HG03097 (cell line): Measurements from ENCODE around the gene GRK4.
"Not testable (repeated sequence)": the region's sequence is repeated elsewhere in the genome, so short reads cannot be mapped to it uniquely, and the experiment has no call there.

ENCODE experiments used
- ATAC-seq: cut with Tn5 transposase; IDR thresholded peaks from one replicate; pipeline ENCODE4 v1.9.1; 2021; ENCODE audit not compliant: unreplicated experiment, low FRiP score

GRK4 gene

DNA sequence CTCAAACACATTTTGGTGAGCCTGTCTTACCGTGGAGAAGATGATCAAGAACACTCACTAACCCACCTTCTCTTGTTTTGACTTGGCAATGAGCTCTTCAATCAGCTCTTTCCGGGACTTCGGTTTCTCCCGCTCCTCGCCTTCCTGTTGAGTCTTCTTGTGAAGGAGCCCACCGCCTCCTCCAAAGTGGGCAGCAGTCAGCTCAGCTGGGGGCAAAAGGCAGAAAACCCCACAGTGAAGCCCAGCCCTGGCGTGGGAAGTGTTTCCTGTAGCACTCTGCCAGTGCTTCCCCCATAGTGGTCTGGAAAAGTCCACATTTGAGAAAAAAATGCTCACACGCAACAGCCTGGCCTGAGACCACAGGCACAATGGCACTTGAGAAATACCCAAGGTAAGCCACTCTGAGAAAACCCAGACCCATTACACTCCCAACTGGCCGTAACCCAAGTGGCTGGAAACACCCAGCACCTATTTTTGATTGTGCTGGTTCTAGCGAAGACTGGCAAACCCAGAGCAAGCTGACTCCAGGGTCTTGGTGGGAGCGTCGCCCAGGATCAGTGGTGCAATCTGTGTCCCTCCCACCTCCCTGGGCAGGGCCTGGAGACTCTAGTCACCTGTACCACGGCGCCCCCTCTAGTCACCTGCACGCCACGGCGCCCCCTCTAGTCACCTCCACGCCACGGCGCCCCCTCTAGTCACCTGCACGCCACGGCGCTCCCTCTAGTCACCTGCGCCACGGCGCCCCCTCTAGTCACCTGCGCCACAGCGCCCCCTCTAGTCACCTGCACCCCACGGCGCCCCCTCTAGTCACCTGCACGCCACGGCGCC lies 8.8 kb upstream of the GRK4 start:
- ATAC-seq = no peak

DNA sequence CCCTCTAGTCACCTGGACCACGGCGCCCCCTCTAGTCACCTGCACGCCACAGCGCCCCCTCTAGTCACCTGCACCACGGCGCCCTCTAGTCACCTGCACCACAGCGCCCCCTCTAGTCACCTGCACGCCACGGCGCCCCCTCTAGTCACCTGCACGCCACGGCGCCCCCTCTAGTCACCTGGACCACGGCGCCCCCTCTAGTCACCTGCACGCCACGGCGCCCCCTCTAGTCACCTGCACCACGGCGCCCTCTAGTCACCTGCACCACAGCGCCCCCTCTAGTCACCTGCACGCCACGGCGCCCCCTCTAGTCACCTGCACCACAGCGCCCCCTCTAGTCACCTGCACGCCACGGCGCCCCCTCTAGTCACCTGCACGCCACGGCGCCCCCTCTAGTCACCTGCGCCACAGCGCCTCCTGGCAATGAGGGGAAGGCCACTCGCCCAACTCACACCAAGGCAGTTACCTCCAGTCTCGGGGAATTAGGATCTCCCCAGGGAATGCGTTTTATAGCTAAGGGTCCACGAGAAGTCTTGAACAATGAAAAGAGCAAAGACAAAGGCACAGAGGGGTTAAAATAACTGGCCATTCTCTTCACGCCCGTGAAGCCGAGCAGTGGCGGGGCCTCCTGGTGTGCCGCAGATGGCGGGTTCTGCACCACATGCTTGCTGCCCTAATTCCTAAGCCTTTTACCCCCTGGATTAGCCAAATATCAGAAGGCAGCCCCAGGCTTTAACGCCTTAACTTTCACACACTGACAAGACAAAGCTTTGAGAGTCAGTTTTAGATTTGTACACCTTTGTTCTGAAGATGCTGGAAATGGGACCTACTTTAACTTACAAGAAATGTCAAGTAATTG lies 8.0 kb upstream of the GRK4 start:
- ATAC-seq = not testable (repeated sequence)

DNA sequence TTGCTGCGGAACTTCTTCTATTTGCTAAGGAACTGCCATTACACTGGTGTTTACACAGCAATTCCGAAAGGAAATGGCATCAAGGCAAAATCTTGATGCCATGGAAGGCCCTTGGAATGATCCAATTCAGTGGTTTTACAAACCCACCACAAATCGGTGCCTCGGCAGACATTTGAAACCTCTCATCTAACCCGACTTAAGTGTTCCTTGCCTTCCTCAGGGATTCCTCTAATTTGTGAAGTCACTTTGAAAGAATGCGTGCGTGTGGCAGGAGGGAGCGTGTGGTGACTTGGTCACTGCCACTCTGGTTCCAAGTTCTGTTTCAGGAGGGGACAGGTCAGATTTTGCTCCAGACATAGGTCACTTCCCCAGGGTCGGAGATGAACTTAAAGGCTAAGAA lies 4.9 kb upstream of the GRK4 start:
- ATAC-seq = no peak

DNA sequence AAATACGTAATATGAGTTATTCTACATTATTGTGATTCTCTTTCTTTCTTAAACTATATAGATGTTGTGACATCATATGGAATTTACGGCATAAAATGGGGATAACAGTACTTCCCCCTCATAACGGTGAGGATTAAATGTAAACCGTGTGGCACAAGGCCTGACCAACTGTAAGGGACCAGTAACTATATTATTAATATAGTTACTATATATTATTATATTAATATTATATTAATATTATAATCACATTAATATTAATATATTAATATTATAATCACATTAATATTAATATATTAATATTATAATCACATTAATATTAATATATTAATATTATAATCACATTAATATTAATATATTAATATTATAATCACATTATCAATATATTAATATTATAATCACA lies 2.9 kb upstream of the GRK4 start:
- not testable (repeated sequence) for ATAC-seq

DNA sequence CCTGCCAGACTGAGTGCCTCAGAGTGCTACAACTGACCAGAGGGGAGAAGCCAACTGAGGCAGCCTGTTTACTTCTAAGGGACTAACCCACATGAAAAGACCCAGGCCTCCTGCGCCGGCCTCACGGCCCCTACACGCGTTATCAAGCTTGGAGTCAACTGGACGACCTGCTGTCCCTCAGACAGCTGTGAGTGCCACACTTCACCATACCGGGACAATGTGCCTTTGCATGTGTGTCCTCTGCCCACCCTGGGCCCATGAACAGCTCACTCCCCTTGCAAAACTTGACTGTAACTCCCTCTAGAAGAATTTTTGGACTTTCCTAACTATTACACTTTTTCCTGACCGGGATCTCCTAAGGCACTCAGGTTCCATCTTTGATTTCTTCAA lies 2.0 kb upstream of the GRK4 start:
- ATAC-seq = no peak

DNA sequence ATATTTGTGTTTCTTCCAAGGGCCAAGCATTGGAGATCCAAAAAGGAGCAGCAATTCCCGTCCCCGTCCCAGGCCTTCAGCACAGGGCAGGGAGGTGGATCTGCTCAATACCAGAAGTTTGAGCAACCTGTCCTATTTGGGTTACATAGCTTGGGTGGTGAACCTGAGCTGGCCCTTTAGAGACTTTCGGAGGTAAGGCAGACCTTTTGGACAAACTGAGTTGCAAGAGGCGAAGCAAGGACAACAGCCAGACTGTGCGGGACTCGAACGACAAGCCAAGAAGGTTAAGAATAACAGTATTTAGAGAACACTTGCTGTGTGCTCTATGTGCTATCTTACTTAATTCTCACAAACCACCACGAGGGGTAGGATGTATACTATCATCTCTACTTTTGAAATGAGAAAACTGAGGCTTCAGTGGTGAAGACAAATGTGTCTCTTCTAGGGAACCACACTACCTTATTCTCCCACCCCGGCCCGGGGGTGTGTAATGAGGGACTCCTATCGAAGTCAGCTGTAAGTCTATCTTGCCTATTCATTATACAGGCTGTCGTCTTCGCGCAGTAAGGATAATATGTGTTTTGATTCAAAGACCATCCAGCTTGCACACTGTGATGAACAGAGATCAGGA lies 1.4 kb upstream of the GRK4 start:
- ATAC-seq = no peak

DNA sequence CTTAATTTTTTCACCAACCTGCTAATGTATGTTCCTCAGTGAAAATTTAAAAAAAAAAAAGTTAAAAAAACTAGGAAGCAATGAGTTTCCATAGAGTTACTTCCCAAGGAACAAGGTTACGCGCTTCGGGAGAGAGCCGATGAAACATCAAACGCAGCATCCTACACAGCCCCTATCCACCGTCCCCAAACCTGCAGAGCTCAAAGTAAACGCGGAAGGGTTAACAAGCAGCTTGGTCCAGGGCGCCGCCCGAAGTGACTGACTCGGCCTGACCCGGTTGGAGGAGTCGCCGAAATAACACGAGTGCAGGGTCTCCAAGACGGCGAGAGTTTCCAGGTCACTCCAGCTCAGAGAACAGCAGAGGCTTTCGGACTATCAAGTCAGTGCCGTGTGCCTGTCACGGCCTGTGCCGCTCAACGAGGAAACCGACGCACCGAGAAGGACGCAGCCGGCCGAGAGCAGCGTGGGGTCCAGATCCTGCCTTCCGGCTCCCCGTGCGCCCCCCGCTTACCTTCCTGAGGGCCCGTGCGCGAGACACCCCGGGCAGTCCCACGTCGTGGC lies 677 bp upstream of the GRK4 start:
- ATAC-seq = peak; percentile 29

DNA sequence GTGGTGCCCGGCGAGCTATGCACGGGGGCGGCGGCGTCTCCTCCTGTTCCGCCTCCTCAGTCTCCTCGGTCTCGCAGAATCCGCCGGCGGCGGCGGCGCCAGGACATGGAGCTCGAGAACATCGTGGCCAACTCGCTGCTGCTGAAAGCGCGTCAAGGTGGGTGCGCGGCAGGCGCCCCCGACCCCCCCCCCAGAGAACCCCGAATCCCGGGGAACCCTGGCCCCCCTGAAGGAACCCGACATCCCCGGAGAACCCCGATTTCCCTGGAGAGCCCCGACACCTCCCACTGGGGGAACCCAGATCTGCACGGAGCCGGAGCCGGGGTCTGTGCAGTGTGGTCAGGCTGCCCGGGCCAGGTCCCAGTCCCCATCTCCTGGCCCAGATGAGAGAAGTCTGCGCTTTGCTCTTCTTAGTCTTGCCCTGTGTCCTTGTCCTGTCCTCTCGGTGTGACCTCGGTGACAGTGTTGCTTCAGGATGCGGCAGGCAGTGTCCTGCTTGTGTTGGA lies 648 bp downstream of the GRK4 start:
- ATAC-seq = no peak

DNA sequence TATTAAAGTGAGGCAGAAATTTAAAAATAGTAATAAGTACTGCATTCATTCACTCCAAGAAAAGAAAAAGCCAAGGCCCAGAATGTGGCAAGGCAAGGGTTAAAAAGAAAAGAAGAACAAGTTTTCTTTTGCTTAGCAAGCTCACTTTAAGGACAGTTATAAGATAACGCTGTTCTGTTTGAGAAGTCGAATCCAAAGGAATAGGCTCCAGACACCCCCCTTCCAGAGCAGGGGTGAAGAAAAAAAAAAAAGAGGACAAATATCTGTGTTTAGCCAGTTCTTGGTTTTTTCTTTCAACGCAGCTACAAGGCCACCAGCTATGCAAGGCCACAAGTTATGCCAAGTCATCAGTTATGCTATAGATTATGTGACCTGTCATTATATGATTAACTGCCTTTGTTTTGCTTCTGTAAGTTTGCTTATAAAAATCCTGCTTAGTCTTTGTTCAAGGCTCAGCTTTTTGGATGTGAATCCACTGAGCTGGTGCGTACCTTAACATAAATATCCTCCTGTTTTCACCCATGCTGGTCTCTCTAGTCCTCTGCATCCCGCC lies 1.4 kb downstream of the GRK4 start:
- ATAC-seq = no peak

DNA sequence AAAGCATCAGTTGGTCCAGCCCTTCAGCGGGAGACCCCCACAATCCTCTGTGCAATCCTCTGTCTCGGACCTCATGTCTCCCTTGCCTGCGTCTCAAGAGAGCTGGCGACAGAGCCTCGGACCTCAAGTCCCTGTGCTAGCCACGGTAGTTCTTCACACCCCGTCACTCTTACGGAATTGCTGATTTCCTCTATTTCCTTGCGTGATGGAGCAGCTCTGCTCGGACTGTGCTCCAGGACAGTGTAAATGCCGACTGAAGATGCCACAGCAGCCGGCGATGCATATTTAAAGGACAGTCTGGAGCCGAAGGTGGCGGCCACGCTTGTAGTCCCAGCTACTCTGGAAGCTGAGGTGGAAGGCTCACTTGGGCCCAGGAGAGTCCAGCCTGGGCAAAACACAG lies 1.9 kb downstream of the GRK4 start:
- ATAC-seq = no peak

DNA sequence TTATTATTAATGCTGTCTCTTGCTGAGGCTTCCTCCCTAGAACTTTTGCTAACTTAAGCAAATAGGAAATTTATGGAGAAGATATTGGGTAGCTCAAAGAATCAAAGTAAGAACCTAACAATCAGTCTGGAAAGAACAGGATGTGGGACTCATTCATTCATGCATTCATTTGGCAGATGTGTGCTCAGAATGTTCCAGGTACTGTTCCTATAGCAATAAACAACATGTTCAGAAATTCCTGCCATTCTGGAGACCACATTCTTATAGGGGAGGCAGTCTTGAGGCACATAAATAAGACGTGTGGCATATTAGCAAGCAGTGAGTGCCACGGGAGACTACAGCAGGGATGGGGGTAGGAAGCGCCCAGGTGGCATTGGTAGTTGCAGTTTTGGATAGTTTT lies 5.0 kb downstream of the GRK4 start:
- ATAC-seq = no peak

DNA sequence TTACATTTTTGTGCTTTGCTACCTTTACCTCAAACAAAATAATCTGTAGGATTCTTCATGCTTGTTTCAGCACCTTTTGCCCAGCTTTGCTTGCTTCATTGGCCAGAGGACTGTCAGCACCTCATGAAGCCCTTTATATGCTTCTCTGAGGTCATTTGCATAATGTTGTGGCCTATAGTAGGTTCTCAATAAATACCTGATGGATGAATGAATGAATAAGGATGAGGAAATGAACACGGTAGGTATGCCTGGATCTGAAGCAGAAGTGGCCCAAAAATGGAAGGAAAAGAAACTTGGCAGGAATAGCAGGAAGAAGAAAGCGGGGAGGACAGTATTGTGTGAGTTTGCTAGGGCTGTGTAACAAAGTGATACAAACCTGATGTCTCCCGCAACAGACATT lies 7.9 kb downstream of the GRK4 start:
- ATAC-seq = no peak

DNA sequence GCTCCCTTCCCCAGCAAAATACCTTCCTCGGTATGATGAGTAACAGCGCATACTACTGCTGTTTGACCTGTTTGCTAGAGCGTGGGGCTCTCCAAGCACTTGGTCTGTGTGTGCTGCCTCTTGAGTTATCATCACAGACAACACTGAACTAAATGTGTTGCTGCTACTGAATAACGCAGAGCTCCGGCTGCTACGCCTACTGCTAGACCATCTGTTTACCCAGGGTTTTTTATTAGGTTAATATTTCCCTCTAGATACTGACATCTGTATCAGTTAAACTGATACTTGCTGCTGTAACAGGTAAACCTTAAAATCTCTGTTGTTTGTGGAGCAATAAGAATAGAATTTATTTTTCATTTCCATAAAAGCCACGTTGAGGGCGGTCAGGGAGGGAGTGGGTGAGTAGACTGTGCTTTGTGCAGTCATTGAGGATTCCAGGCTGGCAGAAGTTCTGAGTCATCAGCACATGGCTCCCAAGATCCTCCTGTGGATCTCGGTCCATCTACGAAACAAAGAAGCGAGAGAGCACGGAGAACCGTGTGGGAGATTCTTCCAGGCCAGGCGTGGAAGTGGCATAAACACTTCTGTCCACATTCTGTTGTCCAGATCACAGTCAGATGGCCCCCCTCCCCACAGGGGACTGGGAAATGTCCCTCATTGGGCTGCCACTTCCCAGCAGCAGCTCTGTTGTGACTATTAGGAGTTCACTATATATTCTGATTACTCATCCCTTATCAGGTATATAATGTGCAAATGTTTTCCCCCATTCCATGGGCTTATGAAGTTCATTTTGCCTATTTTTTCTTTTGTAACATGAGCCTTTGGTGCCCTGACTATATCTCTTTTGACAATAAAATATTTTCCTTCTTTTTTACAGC lies 14.1 kb downstream of the GRK4 start:
- ATAC-seq = no peak

DNA sequence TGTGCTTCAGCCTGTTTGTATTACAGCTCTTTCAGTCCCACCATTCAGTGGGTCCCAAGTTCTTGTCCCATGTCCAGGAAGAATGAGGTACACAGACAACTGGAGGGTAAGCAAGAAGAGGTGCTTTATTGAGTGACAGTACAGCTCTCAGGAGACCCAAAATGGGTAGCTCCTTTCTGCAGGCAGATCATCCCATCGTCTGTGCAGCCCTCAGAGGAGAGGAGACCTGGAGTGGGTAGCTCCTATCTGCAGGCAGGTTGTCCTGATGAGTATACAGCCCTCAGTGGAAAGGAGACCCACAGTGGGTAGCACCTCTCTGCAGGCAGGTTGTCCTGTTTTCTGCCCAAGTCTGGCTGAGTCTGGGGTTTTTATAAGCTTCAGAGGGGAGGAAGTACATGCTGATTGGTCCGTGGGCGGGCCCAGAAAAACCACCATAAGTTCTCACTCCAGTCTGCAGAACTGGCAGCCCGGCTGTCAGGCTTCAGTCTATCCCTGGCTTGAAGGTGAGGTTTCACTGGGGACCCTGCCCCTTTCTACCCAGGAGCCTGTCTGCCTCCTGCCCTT lies 18.0 kb downstream of the GRK4 start:
- ATAC-seq = no peak

DNA sequence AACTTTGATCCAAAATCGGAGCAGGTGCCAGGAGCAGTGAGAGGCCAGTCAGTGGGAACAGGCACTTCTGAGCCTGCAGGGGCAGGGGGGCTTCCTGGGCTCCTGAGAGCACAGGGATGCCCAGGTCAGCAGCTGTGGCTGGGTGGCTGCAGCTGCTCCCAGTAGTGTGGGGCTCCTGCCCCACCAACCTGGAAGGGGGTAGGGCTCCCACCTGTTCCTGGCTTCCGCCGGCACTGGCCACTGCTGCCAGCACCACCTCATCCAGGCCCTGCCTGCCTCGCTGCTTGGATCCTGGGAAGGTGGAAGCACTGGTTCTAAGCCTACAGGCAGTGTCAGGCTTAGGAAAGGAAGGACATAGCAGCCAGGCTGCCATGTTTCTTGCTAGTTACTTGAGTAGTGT lies 18.6 kb downstream of the GRK4 start:
- no peak for ATAC-seq

DNA sequence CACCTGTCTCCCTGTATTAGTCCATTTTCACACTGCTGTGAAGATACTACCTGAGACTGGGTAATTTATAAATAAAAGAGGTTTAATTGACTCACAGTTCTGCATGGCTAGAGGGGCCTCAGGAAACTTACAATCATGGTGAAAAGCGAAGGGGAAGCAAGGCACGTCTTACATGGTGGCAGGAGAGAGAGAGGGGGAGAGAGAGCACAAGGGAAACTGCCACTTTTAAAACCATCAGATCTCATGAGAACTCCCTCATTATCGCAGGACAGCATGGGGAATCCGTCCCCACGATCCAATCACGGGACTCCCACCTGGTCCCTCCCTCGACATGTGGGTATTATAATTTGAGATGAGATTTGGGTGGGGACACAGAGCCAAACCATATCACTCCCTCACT lies 20.3 kb downstream of the GRK4 start:
- ATAC-seq = not testable (repeated sequence)

DNA sequence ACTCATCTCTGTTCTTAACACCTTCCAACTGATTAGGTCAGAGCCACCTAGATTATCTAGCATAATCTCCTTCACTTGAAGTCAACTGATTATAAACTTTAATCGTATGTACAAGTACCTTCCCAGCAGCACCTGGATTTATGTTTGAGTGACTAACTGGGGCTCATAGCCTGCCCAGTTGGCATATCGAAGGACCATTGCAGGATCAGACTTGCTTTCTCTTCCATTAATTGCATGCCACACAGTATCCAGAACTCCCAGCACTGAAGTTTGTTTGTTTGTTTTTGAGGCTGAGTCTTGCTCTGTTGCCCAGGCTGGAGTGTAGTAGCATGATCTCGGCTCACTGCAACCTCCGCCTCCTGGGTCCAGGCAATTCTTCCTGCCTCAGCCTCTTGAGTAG lies 27.9 kb downstream of the GRK4 start:
- ATAC-seq = no peak

DNA sequence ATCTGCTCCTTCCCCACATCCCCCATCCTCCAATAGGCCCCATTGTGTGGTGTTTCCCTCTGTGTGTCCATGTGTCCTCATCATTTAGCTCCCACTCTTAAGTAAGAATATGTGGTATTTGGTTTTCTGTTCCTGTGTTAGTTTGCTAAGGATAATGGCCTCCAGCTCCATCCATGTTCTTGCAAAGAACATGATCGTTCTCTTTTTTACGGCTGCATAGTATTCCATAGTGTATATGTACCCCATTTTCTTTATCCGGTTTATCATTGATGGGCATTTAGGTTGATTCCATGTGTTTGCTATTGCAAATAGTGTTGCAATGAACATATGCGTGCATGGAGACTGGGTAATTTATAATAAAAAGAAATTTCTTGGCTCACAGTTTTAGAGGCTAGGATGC lies 31.5 kb downstream of the GRK4 start:
- ATAC-seq = no peak

DNA sequence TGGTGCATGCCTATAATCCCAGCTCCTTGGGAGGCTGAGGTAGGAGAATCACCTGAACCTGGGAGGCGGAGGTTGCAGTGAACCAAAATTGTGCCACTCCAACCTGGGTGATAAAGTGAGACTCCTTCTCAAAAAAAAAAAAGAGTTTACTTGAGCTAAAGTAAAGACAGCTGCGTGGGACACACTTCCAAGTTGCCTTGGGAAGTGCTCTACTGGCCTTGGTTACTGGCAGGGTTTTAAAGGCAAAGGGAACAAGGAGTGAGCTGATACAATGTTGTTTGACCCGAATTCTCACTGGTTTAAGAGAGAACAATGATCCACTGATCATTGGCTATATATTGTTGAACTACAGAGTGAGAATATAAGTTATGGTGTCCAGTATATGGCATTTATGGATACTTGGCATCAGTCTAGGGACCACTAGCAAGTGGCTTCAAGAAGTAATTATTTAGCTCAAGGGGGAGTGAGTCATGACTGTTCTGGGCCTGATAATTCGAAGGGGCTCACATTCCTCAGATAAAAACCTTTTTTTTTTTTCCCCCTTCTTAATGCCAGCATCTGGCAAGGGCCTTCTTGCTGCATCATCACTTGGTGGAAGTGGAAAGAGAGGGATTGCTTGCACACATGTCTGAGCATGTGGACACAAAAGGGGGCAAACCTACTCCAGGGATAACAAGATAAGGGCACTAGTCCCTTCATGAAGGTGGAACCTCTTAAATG lies 32.3 kb downstream of the GRK4 start:
- no peak for ATAC-seq
